K562 (cell line): Measurements from ENCODE around the gene OSBP2.

ENCODE experiments used
- GATAD2B ChIP-seq: fragments of 450-650 bp; IDR thresholded peaks from 2 replicates; pipeline ENCODE4 v1.6.1; 2017; ENCODE audit warnings: mild to moderate bottlenecking, borderline replicate concordance
- HDAC6 ChIP-seq: IDR thresholded peaks from 2 replicates; pipeline ENCODE4 v1.6.1; 2012; ENCODE audit warnings: low read depth, mild to moderate bottlenecking, control low read depth, inconsistent platforms, low read length, moderate library complexity
- HDGF ChIP-seq: fragments of 450-650 bp; IDR thresholded peaks from 2 replicates; pipeline ENCODE4 v1.6.1; 2016
- POLR2A ChIP-seq: fragments of 450-650 bp; conservative IDR thresholded peaks from 2 replicates; pipeline ENCODE4 v1.6.1; 2016
- RCOR1 ChIP-seq, 2 experiments: IDR thresholded peaks; 2 replicates each; pipeline ENCODE4 v1.6.1; 2012; ENCODE audit warnings: low read depth in 2 of 2, low read length in 2 of 2, borderline replicate concordance in 1 of 2, improper control_type of control experiment in 1 of 2
- TF ChIP-seq, protein P1 (sequence below): fragments of 250-450 bp; sonication (Bioruptor Pico); IDR thresholded peaks from 2 replicates; pipeline ENCODE4 v1.4.0; 2020; ENCODE audit warnings: mild to moderate bottlenecking, moderate library complexity, borderline replicate concordance
- TF ChIP-seq, protein P2 (sequence below), 3 experiments: IDR thresholded peaks in 2 of 3; conservative IDR thresholded peaks in 1 of 3; 2 replicates each; pipeline ENCODE4 v1.5.1; 2011 to 2012; ENCODE audit warnings: low read length in 3 of 3, mild to moderate bottlenecking in 3 of 3, control low read depth in 2 of 3, improper control_type of control experiment in 1 of 3, inconsistent platforms in 1 of 3, low read depth in 1 of 3, mixed read lengths in 1 of 3, moderate library complexity in 1 of 3; ENCODE audit not compliant: insufficient read depth in 2 of 3

DNA sequence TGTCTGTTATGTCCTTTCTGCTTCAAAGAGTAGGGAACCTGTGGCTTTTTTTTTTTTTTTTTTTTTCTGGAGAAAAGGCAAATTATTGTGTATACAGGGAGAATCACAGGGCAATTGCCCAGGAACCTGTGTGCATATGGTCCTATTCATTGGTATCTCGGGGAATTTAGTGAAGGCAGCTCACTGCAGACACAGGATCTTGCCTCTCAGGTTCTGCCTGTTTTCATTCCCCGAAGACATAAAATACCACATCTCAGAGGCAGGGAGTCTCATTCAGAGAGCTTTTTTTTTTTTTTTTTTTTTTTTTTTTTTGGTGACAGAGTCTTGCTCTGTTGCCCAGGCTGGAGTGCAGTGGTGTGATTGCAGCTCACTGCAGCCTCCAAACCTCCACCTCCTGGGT lies 88.3 kb downstream of the OSBP2 start:
- TF ChIP-seq, protein P1, sequence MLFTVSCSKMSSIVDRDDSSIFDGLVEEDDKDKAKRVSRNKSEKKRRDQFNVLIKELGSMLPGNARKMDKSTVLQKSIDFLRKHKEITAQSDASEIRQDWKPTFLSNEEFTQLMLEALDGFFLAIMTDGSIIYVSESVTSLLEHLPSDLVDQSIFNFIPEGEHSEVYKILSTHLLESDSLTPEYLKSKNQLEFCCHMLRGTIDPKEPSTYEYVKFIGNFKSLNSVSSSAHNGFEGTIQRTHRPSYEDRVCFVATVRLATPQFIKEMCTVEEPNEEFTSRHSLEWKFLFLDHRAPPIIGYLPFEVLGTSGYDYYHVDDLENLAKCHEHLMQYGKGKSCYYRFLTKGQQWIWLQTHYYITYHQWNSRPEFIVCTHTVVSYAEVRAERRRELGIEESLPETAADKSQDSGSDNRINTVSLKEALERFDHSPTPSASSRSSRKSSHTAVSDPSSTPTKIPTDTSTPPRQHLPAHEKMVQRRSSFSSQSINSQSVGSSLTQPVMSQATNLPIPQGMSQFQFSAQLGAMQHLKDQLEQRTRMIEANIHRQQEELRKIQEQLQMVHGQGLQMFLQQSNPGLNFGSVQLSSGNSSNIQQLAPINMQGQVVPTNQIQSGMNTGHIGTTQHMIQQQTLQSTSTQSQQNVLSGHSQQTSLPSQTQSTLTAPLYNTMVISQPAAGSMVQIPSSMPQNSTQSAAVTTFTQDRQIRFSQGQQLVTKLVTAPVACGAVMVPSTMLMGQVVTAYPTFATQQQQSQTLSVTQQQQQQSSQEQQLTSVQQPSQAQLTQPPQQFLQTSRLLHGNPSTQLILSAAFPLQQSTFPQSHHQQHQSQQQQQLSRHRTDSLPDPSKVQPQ = no peak
- TF ChIP-seq HDAC6 = no peak
- TF ChIP-seq RCOR1 (IDR thresholded peaks at IDR 0.05; ENCODE audit: borderline replicate concordance in 1 of 2, low read depth in 2 of 2, low read length in 2 of 2) = no peak
- TF ChIP-seq POLR2A = no peak
- TF ChIP-seq, protein P2, sequence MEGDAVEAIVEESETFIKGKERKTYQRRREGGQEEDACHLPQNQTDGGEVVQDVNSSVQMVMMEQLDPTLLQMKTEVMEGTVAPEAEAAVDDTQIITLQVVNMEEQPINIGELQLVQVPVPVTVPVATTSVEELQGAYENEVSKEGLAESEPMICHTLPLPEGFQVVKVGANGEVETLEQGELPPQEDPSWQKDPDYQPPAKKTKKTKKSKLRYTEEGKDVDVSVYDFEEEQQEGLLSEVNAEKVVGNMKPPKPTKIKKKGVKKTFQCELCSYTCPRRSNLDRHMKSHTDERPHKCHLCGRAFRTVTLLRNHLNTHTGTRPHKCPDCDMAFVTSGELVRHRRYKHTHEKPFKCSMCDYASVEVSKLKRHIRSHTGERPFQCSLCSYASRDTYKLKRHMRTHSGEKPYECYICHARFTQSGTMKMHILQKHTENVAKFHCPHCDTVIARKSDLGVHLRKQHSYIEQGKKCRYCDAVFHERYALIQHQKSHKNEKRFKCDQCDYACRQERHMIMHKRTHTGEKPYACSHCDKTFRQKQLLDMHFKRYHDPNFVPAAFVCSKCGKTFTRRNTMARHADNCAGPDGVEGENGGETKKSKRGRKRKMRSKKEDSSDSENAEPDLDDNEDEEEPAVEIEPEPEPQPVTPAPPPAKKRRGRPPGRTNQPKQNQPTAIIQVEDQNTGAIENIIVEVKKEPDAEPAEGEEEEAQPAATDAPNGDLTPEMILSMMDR (IDR thresholded peaks at IDR 0.05 in 2 of 3, conservative IDR thresholded peaks at IDR 0.05 in 1 of 3; ENCODE audit: insufficient read depth in 2 of 3, low read depth in 1 of 3, low read length in 3 of 3) = no peak
- no peak for TF ChIP-seq GATAD2B
- TF ChIP-seq HDGF = no peak
